HepG2 (cell line): Measurements from ENCODE around the gene ALKBH2. TPM values are rescaled to one million over a fixed set of nuclear protein-coding genes. Genes with fewer than 3 reads are reported as not detected.

Experiments used
- CEBPG ChIP-seq: IDR thresholded peaks from 2 replicates; pipeline ENCODE4 v1.6.1; 2016
- ESRRA ChIP-seq: sonication (generic); formaldehyde crosslinking; IDR thresholded peaks from 2 replicates; pipeline ENCODE4 v1.5.1; 2020; ENCODE audit warnings: mild to moderate bottlenecking, low read depth, missing genetic modification reagents
- FOXA1 ChIP-seq, 2 experiments: fragments of 450-650 bp in 1 of 2; sonication (generic) in 1 of 2; formaldehyde crosslinking in 1 of 2; IDR thresholded peaks; 2 replicates each; pipeline versions ENCODE4 v1.4.0 to v1.6.1; 2016 to 2020; ENCODE audit warnings: missing genetic modification reagents in 1 of 2
- MXI1 ChIP-seq: IDR thresholded peaks from 3 replicates; pipeline ENCODE4 v1.6.1; 2012; ENCODE audit warnings: low read depth, low read length, inconsistent platforms, borderline replicate concordance
- NFE2 ChIP-seq: sonication (generic); formaldehyde crosslinking; IDR thresholded peaks from 2 replicates; pipeline ENCODE4 v1.4.0; 2020; ENCODE audit warnings: missing genetic modification reagents
- NR2F1 ChIP-seq, 2 experiments: fragments of 450-650 bp in 1 of 2; formaldehyde crosslinking in 1 of 2; IDR thresholded peaks; 2 replicates each; pipeline versions ENCODE4 v1.5.0 to v1.6.1; 2016 to 2020; ENCODE audit warnings: mild to moderate bottlenecking in 1 of 2, missing compliant biosample characterization in 1 of 2, missing genetic modification reagents in 1 of 2, moderate library complexity in 1 of 2
- SMAD3 ChIP-seq: sonication (generic); formaldehyde crosslinking; IDR thresholded peaks from 2 replicates; pipeline ENCODE4 v1.4.0; 2020; ENCODE audit warnings: missing genetic modification reagents
- SNRNP70 ChIP-seq: fragments of 200-400 bp; formaldehyde crosslinking; IDR thresholded peaks from 2 replicates; pipeline ENCODE4 v1.6.1; 2017; ENCODE audit warnings: mild to moderate bottlenecking, low read depth, low read length, moderate library complexity
- SP4 ChIP-seq: sonication (generic); formaldehyde crosslinking; IDR thresholded peaks from 2 replicates; pipeline ENCODE4 v1.8.1; 2023; ENCODE audit warnings: mild to moderate bottlenecking, missing genetic modification reagents
- TGIF2 ChIP-seq: IDR thresholded peaks from 2 replicates; pipeline ENCODE4 v1.6.1; 2016; ENCODE audit warnings: control low read depth, missing compliant biosample characterization
- ZNF234 ChIP-seq: sonication (generic); formaldehyde crosslinking; conservative IDR thresholded peaks from 2 replicates; pipeline ENCODE4 v1.5.1; 2020; ENCODE audit warnings: mild to moderate bottlenecking, missing genetic modification reagents
- ZNF235 ChIP-seq: sonication (generic); formaldehyde crosslinking; IDR thresholded peaks from 2 replicates; pipeline ENCODE4 v1.8.1; 2023; ENCODE audit warnings: mild to moderate bottlenecking, missing genetic modification reagents, borderline replicate concordance
- ZNF607 ChIP-seq: sonication (generic); formaldehyde crosslinking; IDR thresholded peaks from 2 replicates; pipeline ENCODE4 v1.5.1; 2020; ENCODE audit warnings: missing genetic modification reagents, mild to moderate bottlenecking, borderline replicate concordance
- ZNF674 ChIP-seq: sonication (generic); formaldehyde crosslinking; IDR thresholded peaks from 2 replicates; pipeline ENCODE4 v1.5.0; 2020; ENCODE audit warnings: low read depth, mild to moderate bottlenecking, missing genetic modification reagents
- ZSCAN30 ChIP-seq: sonication (generic); formaldehyde crosslinking; IDR thresholded peaks from 2 replicates; pipeline ENCODE4 v1.5.0; 2020; ENCODE audit warnings: mild to moderate bottlenecking, missing genetic modification reagents
- polyA plus RNA-seq, 8 experiments: library from polyadenylated mRNA; depleted of rRNA in 3 of 8; stranded (reverse) in 7 of 8; unstranded in 1 of 8; fragments of >200 nt; fragmentation: Illumina TruSeq in 4 of 8; extraction: Trizol in 4 of 8; gene quantifications; 2 replicates each; pipeline versions ENCODE4 v1.2.1 to v1.2.3, GENCODE V29; 2011 to 2016; ENCODE audit warnings: low read depth in 4 of 8, missing spikeins in 1 of 8, mixed read lengths in 1 of 8; ENCODE audit not compliant: insufficient read depth in 1 of 8
- total RNA-seq, 5 experiments: library from RNA; depleted of rRNA; stranded (reverse); fragments of >200 nt; fragmentation: Illumina TruSeq; extraction: Trizol; gene quantifications; 2 replicates each; pipeline ENCODE4 v1.2.3, GENCODE V29; 2016; ENCODE audit warnings: low read depth in 1 of 5
- TF ChIP-seq, protein P1 (sequence below): sonication (generic); formaldehyde crosslinking; IDR thresholded peaks from 2 replicates; pipeline ENCODE4 v1.5.1; 2020; ENCODE audit warnings: mild to moderate bottlenecking, moderate library complexity, missing genetic modification reagents
- TF ChIP-seq, protein P2 (sequence below): sonication (generic); formaldehyde crosslinking; IDR thresholded peaks from 2 replicates; pipeline ENCODE4 v1.5.0; 2020; ENCODE audit warnings: missing genetic modification reagents
- TF ChIP-seq, protein P3 (sequence below), 2 experiments: sonication (generic) in 1 of 2; formaldehyde crosslinking in 1 of 2; IDR thresholded peaks; 2 replicates each; pipeline versions ENCODE4 v1.6.1 to v1.9.0; 2014 to 2022; ENCODE audit warnings: antibody characterized with exemption in 1 of 2, borderline replicate concordance in 1 of 2, inconsistent platforms in 1 of 2, low read depth in 1 of 2, missing genetic modification reagents in 1 of 2
- TF ChIP-seq, protein P4 (sequence below): IDR thresholded peaks from 2 replicates; pipeline ENCODE4 v1.6.1; 2016; ENCODE audit warnings: missing compliant biosample characterization, missing genetic modification reagents, borderline replicate concordance

The ALKBH2 gene
- total and polyA plus RNA-seq, 2 of the 13 experiments (the other 11 are each of a cell fraction or from before 2014, with no cell fraction given), result 21.0 to 40.5 TPM

DNA sequence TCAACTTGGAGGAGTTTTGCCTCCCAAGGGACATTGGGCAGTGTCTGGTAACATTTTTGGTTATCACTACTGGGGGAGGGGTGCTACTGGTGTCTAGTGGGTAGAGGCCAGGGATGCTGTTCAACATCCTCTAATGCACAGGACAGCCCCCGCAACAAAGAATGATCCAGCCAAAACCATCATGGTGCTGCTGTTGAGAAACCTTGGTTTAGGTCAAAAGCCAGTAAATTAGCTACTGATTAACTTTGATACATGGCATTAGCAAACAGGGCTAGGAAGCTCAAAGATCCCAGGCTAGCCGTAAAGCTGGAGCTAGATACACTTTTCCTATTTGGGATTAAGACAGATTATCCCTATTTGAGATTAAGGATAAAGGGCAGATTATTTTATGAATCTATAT, 8.8 kb downstream of the ALKBH2 start (continued):
- TF ChIP-seq ZNF234 (no peak), ZNF607 (CRISPR knock-in tag) (no peak), ZNF674 (CRISPR knock-in tag) (no peak), SNRNP70 (no peak), SMAD3 (no peak), ESRRA (CRISPR knock-in tag) (no peak), ZSCAN30 (no peak), CEBPG (CRISPR knock-in tag) (peak; percentile 63), NFE2 (CRISPR knock-in tag) (no peak), NR2F1 (CRISPR knock-in tag; IDR thresholded peaks at IDR 0.05) (peak in 1 of 2 experiments; percentile 59; a peak in 2 of 4 replicates), FOXA1 (IDR thresholded peaks at IDR 0.05) (no peak), FOXA1 (CRISPR knock-in tag; IDR thresholded peaks at IDR 0.05) (no peak), TGIF2 (CRISPR knock-in tag) (no peak), ZNF235 (CRISPR knock-in tag) (no peak), MXI1 (no peak), SP4 (CRISPR knock-in tag) (no peak)
- TF ChIP-seq, protein P1, sequence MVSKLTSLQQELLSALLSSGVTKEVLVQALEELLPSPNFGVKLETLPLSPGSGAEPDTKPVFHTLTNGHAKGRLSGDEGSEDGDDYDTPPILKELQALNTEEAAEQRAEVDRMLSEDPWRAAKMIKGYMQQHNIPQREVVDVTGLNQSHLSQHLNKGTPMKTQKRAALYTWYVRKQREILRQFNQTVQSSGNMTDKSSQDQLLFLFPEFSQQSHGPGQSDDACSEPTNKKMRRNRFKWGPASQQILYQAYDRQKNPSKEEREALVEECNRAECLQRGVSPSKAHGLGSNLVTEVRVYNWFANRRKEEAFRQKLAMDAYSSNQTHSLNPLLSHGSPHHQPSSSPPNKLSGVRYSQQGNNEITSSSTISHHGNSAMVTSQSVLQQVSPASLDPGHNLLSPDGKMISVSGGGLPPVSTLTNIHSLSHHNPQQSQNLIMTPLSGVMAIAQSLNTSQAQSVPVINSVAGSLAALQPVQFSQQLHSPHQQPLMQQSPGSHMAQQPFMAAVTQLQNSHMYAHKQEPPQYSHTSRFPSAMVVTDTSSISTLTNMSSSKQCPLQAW, result peak; percentile 62
- TF ChIP-seq, protein P2, sequence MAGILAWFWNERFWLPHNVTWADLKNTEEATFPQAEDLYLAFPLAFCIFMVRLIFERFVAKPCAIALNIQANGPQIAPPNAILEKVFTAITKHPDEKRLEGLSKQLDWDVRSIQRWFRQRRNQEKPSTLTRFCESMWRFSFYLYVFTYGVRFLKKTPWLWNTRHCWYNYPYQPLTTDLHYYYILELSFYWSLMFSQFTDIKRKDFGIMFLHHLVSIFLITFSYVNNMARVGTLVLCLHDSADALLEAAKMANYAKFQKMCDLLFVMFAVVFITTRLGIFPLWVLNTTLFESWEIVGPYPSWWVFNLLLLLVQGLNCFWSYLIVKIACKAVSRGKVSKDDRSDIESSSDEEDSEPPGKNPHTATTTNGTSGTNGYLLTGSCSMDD, result no peak
- TF ChIP-seq, protein P3, sequence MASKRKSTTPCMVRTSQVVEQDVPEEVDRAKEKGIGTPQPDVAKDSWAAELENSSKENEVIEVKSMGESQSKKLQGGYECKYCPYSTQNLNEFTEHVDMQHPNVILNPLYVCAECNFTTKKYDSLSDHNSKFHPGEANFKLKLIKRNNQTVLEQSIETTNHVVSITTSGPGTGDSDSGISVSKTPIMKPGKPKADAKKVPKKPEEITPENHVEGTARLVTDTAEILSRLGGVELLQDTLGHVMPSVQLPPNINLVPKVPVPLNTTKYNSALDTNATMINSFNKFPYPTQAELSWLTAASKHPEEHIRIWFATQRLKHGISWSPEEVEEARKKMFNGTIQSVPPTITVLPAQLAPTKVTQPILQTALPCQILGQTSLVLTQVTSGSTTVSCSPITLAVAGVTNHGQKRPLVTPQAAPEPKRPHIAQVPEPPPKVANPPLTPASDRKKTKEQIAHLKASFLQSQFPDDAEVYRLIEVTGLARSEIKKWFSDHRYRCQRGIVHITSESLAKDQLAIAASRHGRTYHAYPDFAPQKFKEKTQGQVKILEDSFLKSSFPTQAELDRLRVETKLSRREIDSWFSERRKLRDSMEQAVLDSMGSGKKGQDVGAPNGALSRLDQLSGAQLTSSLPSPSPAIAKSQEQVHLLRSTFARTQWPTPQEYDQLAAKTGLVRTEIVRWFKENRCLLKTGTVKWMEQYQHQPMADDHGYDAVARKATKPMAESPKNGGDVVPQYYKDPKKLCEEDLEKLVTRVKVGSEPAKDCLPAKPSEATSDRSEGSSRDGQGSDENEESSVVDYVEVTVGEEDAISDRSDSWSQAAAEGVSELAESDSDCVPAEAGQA (IDR thresholded peaks at IDR 0.05; ENCODE audit: low read depth), result no peak
- TF ChIP-seq, protein P3 (CRISPR knock-in tag; IDR thresholded peaks at IDR 0.05; ENCODE audit: borderline replicate concordance), result no peak
- TF ChIP-seq, protein P4, sequence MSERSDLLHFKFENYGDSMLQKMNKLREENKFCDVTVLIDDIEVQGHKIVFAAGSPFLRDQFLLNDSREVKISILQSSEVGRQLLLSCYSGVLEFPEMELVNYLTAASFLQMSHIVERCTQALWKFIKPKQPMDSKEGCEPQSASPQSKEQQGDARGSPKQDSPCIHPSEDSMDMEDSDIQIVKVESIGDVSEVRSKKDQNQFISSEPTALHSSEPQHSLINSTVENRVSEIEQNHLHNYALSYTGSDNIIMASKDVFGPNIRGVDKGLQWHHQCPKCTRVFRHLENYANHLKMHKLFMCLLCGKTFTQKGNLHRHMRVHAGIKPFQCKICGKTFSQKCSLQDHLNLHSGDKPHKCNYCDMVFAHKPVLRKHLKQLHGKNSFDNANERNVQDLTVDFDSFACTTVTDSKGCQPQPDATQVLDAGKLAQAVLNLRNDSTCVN (CRISPR knock-in tag), result no peak
